Mesothelial cell of epicardium (in vitro differentiated cells): ENCODE results near the gene LIF. TPM values are rescaled to one million over a fixed set of nuclear protein-coding genes. Genes with fewer than 3 reads are reported as not detected.
A peak's percentile ranks its signal among the peaks of the same experiment; 100 is the strongest.

ENCODE experiments used
- DNase-seq, 2 experiments: peaks; one replicate each; pipeline ENCODE4 v3.0.0; 2021; ENCODE audit warnings: low spot score in 2 of 2; ENCODE audit not compliant: unreplicated experiment in 2 of 2
- H3K27ac Mint-ChIP-seq: 2 replicates; pipeline ENCODE4 v1.8.0; 2021; ENCODE audit warnings: mixed read lengths
- H3K27me3 Mint-ChIP-seq: 2 replicates; pipeline ENCODE4 v1.8.0; 2021; ENCODE audit warnings: low read depth, mixed read lengths
- H3K36me3 Mint-ChIP-seq: 2 replicates; pipeline ENCODE4 v1.8.0; 2021; ENCODE audit warnings: mixed read lengths
- H3K4me1 Mint-ChIP-seq: 2 replicates; pipeline ENCODE4 v1.8.0; 2021; ENCODE audit warnings: mixed read lengths
- H3K4me3 Mint-ChIP-seq: 2 replicates; pipeline ENCODE4 v1.8.0; 2021; ENCODE audit warnings: mild to moderate bottlenecking, moderate library complexity, mixed read lengths
- H3K9me3 Mint-ChIP-seq: 2 replicates; pipeline ENCODE4 v1.8.0; 2021; ENCODE audit warnings: mixed read lengths
- total RNA-seq: library from RNA; stranded (reverse); gene quantifications from 3 replicates; pipeline ENCODE4 v1.2.1, GENCODE V29; 2021
- TF ChIP-seq, protein P1 (sequence below): fragments of 200-600 bp; sonication (generic); IDR thresholded peaks from one replicate; pipeline ENCODE4 v1.5.0; 2021; ENCODE audit warnings: antibody characterized with exemption; ENCODE audit not compliant: unreplicated experiment

Gene LIF
- total RNA-seq, 1 donor from 2014 or later = 15.8 TPM

GRCh38 chr22:30244066-30244465 is 2.5 kb downstream of the LIF start:
- no peak for DNase-seq
- Mint-ChIP-seq H3K27ac (no peak overlapping the region), H3K9me3 (no peaks in the 10 kb centered on the region), H3K36me3 (peaks cover 12% of the 10 kb centered on the region), H3K27me3 (no peaks in the 10 kb centered on the region), H3K4me1 (peaks cover 49% of the 10 kb centered on the region), H3K4me3 (no peak overlapping the region)
- TF ChIP-seq, protein P1, sequence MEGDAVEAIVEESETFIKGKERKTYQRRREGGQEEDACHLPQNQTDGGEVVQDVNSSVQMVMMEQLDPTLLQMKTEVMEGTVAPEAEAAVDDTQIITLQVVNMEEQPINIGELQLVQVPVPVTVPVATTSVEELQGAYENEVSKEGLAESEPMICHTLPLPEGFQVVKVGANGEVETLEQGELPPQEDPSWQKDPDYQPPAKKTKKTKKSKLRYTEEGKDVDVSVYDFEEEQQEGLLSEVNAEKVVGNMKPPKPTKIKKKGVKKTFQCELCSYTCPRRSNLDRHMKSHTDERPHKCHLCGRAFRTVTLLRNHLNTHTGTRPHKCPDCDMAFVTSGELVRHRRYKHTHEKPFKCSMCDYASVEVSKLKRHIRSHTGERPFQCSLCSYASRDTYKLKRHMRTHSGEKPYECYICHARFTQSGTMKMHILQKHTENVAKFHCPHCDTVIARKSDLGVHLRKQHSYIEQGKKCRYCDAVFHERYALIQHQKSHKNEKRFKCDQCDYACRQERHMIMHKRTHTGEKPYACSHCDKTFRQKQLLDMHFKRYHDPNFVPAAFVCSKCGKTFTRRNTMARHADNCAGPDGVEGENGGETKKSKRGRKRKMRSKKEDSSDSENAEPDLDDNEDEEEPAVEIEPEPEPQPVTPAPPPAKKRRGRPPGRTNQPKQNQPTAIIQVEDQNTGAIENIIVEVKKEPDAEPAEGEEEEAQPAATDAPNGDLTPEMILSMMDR = no peak

GRCh38 chr22:30243661-30244060 is 2.9 kb downstream of the LIF start:
- TF ChIP-seq, protein P1 = no peak
- H3K9me3 Mint-ChIP-seq = no peaks in the 10 kb centered on the region
- DNase-seq = no peak
- H3K36me3 Mint-ChIP-seq = peaks cover 12% of the 10 kb centered on the region
- no peak overlapping the region for H3K27ac Mint-ChIP-seq
- H3K4me3 Mint-ChIP-seq = no peak overlapping the region
- H3K4me1 Mint-ChIP-seq = peaks cover 51% of the 10 kb centered on the region
- no peaks in the 10 kb centered on the region for H3K27me3 Mint-ChIP-seq

- H3K4me1 Mint-ChIP-seq = peaks cover 56% of the 10 kb centered on the region
- peak overlapping the region; percentile 82 for H3K27ac Mint-ChIP-seq
These were observed 4.8 kb downstream of the LIF start for GRCh38 chr22:30241576-30242371.

GRCh38 chr22:30240541-30241417 is 5.8 kb downstream of the LIF start:
- Mint-ChIP-seq H3K4me3 (no peak overlapping the region), H3K9me3 (no peaks in the 10 kb centered on the region), H3K27ac (peak overlapping the region; percentile 82), H3K4me1 (peaks cover 56% of the 10 kb centered on the region), H3K27me3 (no peaks in the 10 kb centered on the region), H3K36me3 (peaks cover 12% of the 10 kb centered on the region)
- TF ChIP-seq, protein P1 = no peak
- no peak for DNase-seq

More at GRCh38 chr22:30241576-30242371, 4.8 kb downstream of the LIF start:
- no peak for DNase-seq
- no peaks in the 10 kb centered on the region for H3K27me3 Mint-ChIP-seq
- H3K9me3 Mint-ChIP-seq = no peaks in the 10 kb centered on the region
- no peak overlapping the region for H3K4me3 Mint-ChIP-seq
- peaks cover 12% of the 10 kb centered on the region for H3K36me3 Mint-ChIP-seq
- TF ChIP-seq, protein P1 = no peak

DNA sequence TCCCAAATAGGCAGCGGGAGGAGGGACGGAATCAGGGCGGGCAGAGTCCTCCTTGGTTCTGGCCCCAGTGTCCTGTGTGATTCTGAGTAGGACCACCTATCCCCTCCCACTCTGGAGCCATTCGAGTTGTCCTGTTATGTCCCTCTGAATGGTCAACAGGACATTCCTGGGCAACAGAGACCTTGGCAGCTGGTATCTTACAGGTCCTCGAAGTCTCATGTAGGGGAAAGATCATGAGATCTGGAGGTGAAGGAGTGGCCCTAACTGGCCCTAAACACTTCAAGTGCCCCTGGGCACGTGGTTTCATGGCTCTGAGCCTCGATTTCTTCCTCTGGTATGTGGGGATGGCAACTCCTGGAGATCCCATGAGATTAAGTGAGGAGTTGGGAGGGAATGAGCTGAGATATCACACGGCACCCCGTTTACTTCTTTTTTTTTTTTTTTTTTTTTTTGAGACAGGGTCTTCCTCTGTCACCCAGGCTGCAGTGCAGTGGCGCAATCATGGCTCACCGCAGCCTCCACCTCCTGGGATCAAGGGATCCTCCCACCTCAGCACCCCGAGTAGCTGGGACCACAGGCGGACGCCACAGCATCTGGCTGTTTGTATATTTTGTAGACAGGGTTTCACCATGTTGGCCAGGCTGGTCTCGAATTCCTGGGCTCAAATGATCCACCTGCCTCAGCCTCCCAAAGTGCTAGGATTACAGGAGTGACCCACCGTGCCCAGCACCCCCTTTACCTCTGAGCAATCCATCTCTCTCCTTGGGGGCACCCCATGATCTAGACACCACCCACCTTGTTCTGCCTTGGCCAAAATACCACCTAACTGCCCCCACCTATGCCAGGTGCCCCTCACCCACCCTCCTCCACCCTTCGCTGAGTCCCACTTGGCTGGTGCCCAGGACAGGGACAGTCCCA is 6.8 kb downstream of the LIF start:
- Mint-ChIP-seq H3K27me3 (no peaks in the 10 kb centered on the region), H3K4me1 (peaks cover 58% of the 10 kb centered on the region), H3K27ac (peak overlapping the region; percentile 14), H3K4me3 (no peak overlapping the region), H3K36me3 (peaks cover 12% of the 10 kb centered on the region), H3K9me3 (no peaks in the 10 kb centered on the region)
- DNase-seq = no peak
- TF ChIP-seq, protein P1 = no peak
